Endothelial cell of umbilical vein (primary cell): ENCODE data around the gene MBLAC1. TPM values are rescaled to one million over a fixed set of nuclear protein-coding genes. Genes with fewer than 3 reads are reported as not detected.
A peak's percentile ranks its signal among the peaks of the same experiment; 100 is the strongest.

ENCODE experiments used
- BruUV-seq: library from RNA; stranded (reverse); fragments of 400-500 nt; replicated peaks from 2 replicates; lab custom pipeline; 2021; lab: Mats Ljungman, UMichigan
- CTCF ChIA-PET: fragments of 300-600, 350-600 bp; sonication (Branson Sonifier 250); formaldehyde crosslinking; loops from one replicate; lab custom pipeline; 2021; ENCODE audit warnings: antibody characterized with exemption, inconsistent platforms; lab: Charles Lee
- POLR2A ChIA-PET: fragments of 300-600, 350-600 bp; sonication (Branson Sonifier 250); formaldehyde crosslinking; loops from one replicate; lab custom pipeline; 2021; ENCODE audit warnings: antibody characterized with exemption, inconsistent platforms; lab: Charles Lee
- DNase-seq: peaks from one replicate; pipeline ENCODE4 v3.0.0-alpha.2; 2011; ENCODE audit warnings: low read depth, low spot score
- FAIRE-seq: peaks from 2 replicates; lab custom pipeline; 2011; peaks lifted over from hg19 to GRCh38; lab: Jason Lieb, UNC
- H2AFZ ChIP-seq: 2 replicates; pipeline ENCODE4 v1.6.0; 2012; ENCODE audit warnings: low read depth, low read length, control low read depth, inconsistent platforms
- H3K27ac ChIP-seq: 2 replicates; pipeline ENCODE4 v1.5.1; 2011; ENCODE audit warnings: low read depth, mild to moderate bottlenecking, control low read depth, low read length, moderate library complexity; ENCODE audit not compliant: insufficient read depth
- H3K27me3 ChIP-seq, 2 experiments: 2 replicates each; pipeline versions ENCODE4 v1.6.0 to v1.6.1; 2011; ENCODE audit warnings: low read length in 2 of 2, mixed read lengths in 1 of 2; ENCODE audit not compliant: control insufficient read depth in 2 of 2, insufficient read depth in 2 of 2
- H3K36me3 ChIP-seq, 2 experiments: 2 replicates in 1 of 2; 3 replicates in 1 of 2; pipeline ENCODE4 v1.5.1; 2011; ENCODE audit warnings: low read length in 2 of 2, mild to moderate bottlenecking in 1 of 2, moderate library complexity in 1 of 2; ENCODE audit not compliant: control insufficient read depth in 2 of 2, insufficient read depth in 2 of 2; ENCODE audit errors: extremely low read depth in 1 of 2
- H3K4me1 ChIP-seq: 3 replicates; pipeline ENCODE4 v1.5.1; 2011; ENCODE audit warnings: mild to moderate bottlenecking, low read length; ENCODE audit not compliant: control insufficient read depth, insufficient read depth; ENCODE audit errors: extremely low read depth
- H3K4me2 ChIP-seq: 2 replicates; pipeline ENCODE4 v1.6.1; 2011; ENCODE audit warnings: low read length, control low read depth, mixed read lengths; ENCODE audit not compliant: insufficient read depth
- H3K4me3 ChIP-seq, 3 experiments: fragments of 200-600 bp in 1 of 3; sonication (generic), shearing (Covaris generic) in 1 of 3; replicated peaks in 1 of 3; 2 replicates each; pipeline ENCODE4 v1.5.1; 2011 to 2016; ENCODE audit warnings: control low read depth in 3 of 3, low read length in 3 of 3, mild to moderate bottlenecking in 2 of 3, inconsistent platforms in 1 of 3, low read depth in 1 of 3, moderate library complexity in 1 of 3; ENCODE audit not compliant: insufficient read depth in 1 of 3
- H3K79me2 ChIP-seq: 2 replicates; pipeline ENCODE4 v1.6.0; 2012; ENCODE audit warnings: low read length, inconsistent platforms; ENCODE audit not compliant: control insufficient read depth, insufficient read depth
- H3K9ac ChIP-seq: replicated peaks from 2 replicates; pipeline ENCODE3; 2011; ENCODE audit warnings: low read length, control low read depth; ENCODE audit not compliant: insufficient read depth; ENCODE audit errors: extremely low read depth
- H3K9me1 ChIP-seq: replicated peaks from 3 replicates; pipeline ENCODE4 v1.6.0; 2011; ENCODE audit warnings: mild to moderate bottlenecking, low read length; ENCODE audit not compliant: control insufficient read depth, insufficient read depth; ENCODE audit errors: extremely low read depth
- H3K9me3 ChIP-seq: replicated peaks from 2 replicates; pipeline ENCODE4 v1.5.1; 2012; ENCODE audit warnings: low read length, inconsistent platforms; ENCODE audit not compliant: control insufficient read depth, insufficient read depth
- H4K20me1 ChIP-seq: replicated peaks from 2 replicates; pipeline ENCODE3; 2011; ENCODE audit warnings: mild to moderate bottlenecking, low read length; ENCODE audit not compliant: control insufficient read depth, insufficient read depth; ENCODE audit errors: extremely low read depth
- CTCF ChIP-seq, 2 donors: IDR thresholded peaks; 1 replicate in 1 of 2; 2 replicates in 1 of 2; pipeline ENCODE4 v1.5.1; 2011; ENCODE audit warnings: low read length in 2 of 2, mild to moderate bottlenecking in 2 of 2, moderate library complexity in 2 of 2, control low read depth in 1 of 2, inconsistent platforms in 1 of 2, low read depth in 1 of 2; ENCODE audit not compliant: insufficient read depth in 1 of 2; ENCODE audit errors: extremely low read depth in 1 of 2
- EZH2 ChIP-seq: IDR thresholded peaks from 2 replicates; pipeline ENCODE4 v1.6.1; 2012; ENCODE audit warnings: borderline replicate concordance, low read depth, mild to moderate bottlenecking, moderate library complexity, low read length, inconsistent platforms; ENCODE audit not compliant: severe bottlenecking
- FOS ChIP-seq: IDR thresholded peaks from 2 replicates; pipeline ENCODE4 v1.6.1; 2011; ENCODE audit warnings: mild to moderate bottlenecking, low read length, moderate library complexity, borderline replicate concordance; ENCODE audit not compliant: insufficient read depth
- GATA2 ChIP-seq: IDR thresholded peaks from 2 replicates; pipeline ENCODE4 v1.7.0; 2011; ENCODE audit warnings: low read depth, mild to moderate bottlenecking, moderate library complexity, mixed read lengths, low read length; ENCODE audit not compliant: insufficient read length, insufficient read depth
- JUN ChIP-seq: IDR thresholded peaks from 2 replicates; pipeline ENCODE4 v1.6.1; 2011; ENCODE audit warnings: borderline replicate concordance, low read depth; ENCODE audit not compliant: insufficient read length, insufficient read depth
- MAX ChIP-seq: IDR thresholded peaks from 2 replicates; pipeline ENCODE4 v1.6.1; 2011; ENCODE audit not compliant: insufficient read depth, insufficient read length
- MYC ChIP-seq: IDR thresholded peaks from one replicate; pipeline ENCODE4 v1.6.1; 2011; ENCODE audit warnings: mild to moderate bottlenecking, low read depth, low read length
- POLR2A ChIP-seq: IDR thresholded peaks from 2 replicates; pipeline ENCODE4 v1.6.1; 2012; ENCODE audit warnings: low read depth, mild to moderate bottlenecking, control low read depth, low read length
- POLR2AphosphoS5 ChIP-seq: IDR thresholded peaks from 2 replicates; pipeline ENCODE4 v1.6.1; 2012; ENCODE audit warnings: low read depth, mild to moderate bottlenecking, control low read depth, low read length, moderate library complexity; ENCODE audit not compliant: insufficient read depth
- dilution Hi-C: fragments of 300-500 bp; cut with MboI; formaldehyde crosslinking; loops from one replicate; pipeline ENCODE4 v1.15.0; 2019; ENCODE audit warnings: low sequenced_read_pairs; ENCODE audit not compliant: extremely low pct_ligation_motif_present
- intact Hi-C: fragments of 100-400 bp; cut with micrococcal nuclease; formaldehyde crosslinking; loops from one replicate; pipeline ENCODE4 v1.10.0; 2022
- polyA plus RNA-seq, 4 experiments: library from polyadenylated mRNA; depleted of rRNA in 3 of 4; stranded (reverse) in 3 of 4; unstranded in 1 of 4; fragments of >200 nt; gene quantifications; 2 replicates each; pipeline versions ENCODE4 v1.2.1 to v1.2.3, GENCODE V29; 2011 to 2012; ENCODE audit warnings: missing spikeins in 1 of 4
- total RNA-seq: library from RNA; stranded (reverse); gene quantifications from 2 replicates; pipeline ENCODE4 v1.2.3, GENCODE V29; 2021

The MBLAC1 gene
- total and polyA plus RNA-seq, 2 donors (not counting 3 experiments of a cell fraction or from before 2014, with no cell fraction given) = 1.8 to 2.1 TPM

- peaks cover 24 to 35% of the 10 kb centered on the region in 2 experiments for H3K36me3 ChIP-seq
- peaks cover 18% of the 10 kb centered on the region for H3K4me1 ChIP-seq
- BruUV-seq = TSS peak; percentile 39
- peak; percentile 98 for DNase-seq
- TF ChIP-seq MYC = no peak
- no peak for TF ChIP-seq GATA2
- peak; percentile 98 for TF ChIP-seq MAX
- no peak for TF ChIP-seq EZH2
- no peak for TF ChIP-seq FOS
- TF ChIP-seq JUN = no peak
- TF ChIP-seq POLR2AphosphoS5 = peak; percentile 73
- TF ChIP-seq POLR2A = peak; percentile 38
- no peak for TF ChIP-seq CTCF (IDR thresholded peaks at IDR 0.05; ENCODE audit: extremely low read depth in 1 of 2, insufficient read depth in 1 of 2, low read depth in 1 of 2, low read length in 2 of 2)
- dilution Hi-C loops = no loop called here
- H3K27ac ChIP-seq = peak within 1 kb of the TSS; percentile 84
- peaks cover 38% of the 10 kb centered on the region for H3K79me2 ChIP-seq
- peak within 1 kb of the TSS; percentile 94 for H3K4me2 ChIP-seq
- peak within 1 kb of the TSS; percentile 26 for H2AFZ ChIP-seq
- H3K9me3 ChIP-seq = no peaks in the 10 kb centered on the region
- H4K20me1 ChIP-seq = no peaks in the 10 kb centered on the region
- no peaks in the 10 kb centered on the region for H3K27me3 ChIP-seq
- ChIA-PET CTCF (interaction anchor here (0.7 to 2.8 kb wide), 14 partner anchors 9 to 107 kb away, joined by 3 to 18 read pairs (median 4); partner anchors contain the start of genes COPS6, MBLAC1 and ZSCAN21), POLR2A (interaction anchor here (0.6 to 2.8 kb wide), 7 partner anchors 11 to 32 kb away, joined by 3 to 15 read pairs (median 6); partner anchors contain the start of genes COPS6 and ZNF3)
- H3K9me1 ChIP-seq = no peaks in the 10 kb centered on the region
- peak within 1 kb of the TSS; percentile 92 for H3K9ac ChIP-seq
- peak within 1 kb of the TSS; percentile 74 to 96 (median 75) for H3K4me3 ChIP-seq
- FAIRE-seq = peak; percentile 99
- intact Hi-C loops = loop anchor here (1.0 to 10.0 kb wide), 7 partner anchors 14 to 1024 kb away; partner anchors contain the start of genes CNPY4, GPC2, LAMTOR4 and SERPINE1
Observed at GRCh38 chr7:100101016-100101862, 25.5 kb upstream of the MBLAC1 start, which contains the start of the genes AP4M1 and MCM7. Gene AP4M1 (plus strand): TSS chr7:100101643. CDS start chr7:100101715, 72 bp downstream. Gene MCM7 (minus strand): TSS chr7:100101397. CDS start chr7:100101294, 103 bp downstream.
